Endothelial cell of umbilical vein (primary cell): ENCODE data around the gene SPAG8. TPM values are rescaled to one million over a fixed set of nuclear protein-coding genes. Genes with fewer than 3 reads are reported as not detected.

Experiments
- BruUV-seq: library from RNA; stranded (reverse); fragments of 400-500 nt; replicated peaks from 2 replicates; lab custom pipeline; 2021; lab: Mats Ljungman, UMichigan
- CTCF ChIA-PET: fragments of 300-600, 350-600 bp; sonication (Branson Sonifier 250); formaldehyde crosslinking; loops from one replicate; lab custom pipeline; 2021; ENCODE audit warnings: antibody characterized with exemption, inconsistent platforms; lab: Charles Lee
- POLR2A ChIA-PET: fragments of 300-600, 350-600 bp; sonication (Branson Sonifier 250); formaldehyde crosslinking; loops from one replicate; lab custom pipeline; 2021; ENCODE audit warnings: antibody characterized with exemption, inconsistent platforms; lab: Charles Lee
- DNase-seq: peaks from one replicate; pipeline ENCODE4 v3.0.0-alpha.2; 2011; ENCODE audit warnings: low read depth, low spot score
- FAIRE-seq: peaks from 2 replicates; lab custom pipeline; 2011; peaks lifted over from hg19 to GRCh38; lab: Jason Lieb, UNC
- H2AFZ ChIP-seq: 2 replicates; pipeline ENCODE4 v1.6.0; 2012; ENCODE audit warnings: low read depth, low read length, control low read depth, inconsistent platforms
- H3K27ac ChIP-seq: 2 replicates; pipeline ENCODE4 v1.5.1; 2011; ENCODE audit warnings: low read depth, mild to moderate bottlenecking, control low read depth, low read length, moderate library complexity; ENCODE audit not compliant: insufficient read depth
- H3K27me3 ChIP-seq, 2 experiments: 2 replicates each; pipeline versions ENCODE4 v1.6.0 to v1.6.1; 2011; ENCODE audit warnings: low read length in 2 of 2, mixed read lengths in 1 of 2; ENCODE audit not compliant: control insufficient read depth in 2 of 2, insufficient read depth in 2 of 2
- H3K36me3 ChIP-seq, 2 experiments: 2 replicates in 1 of 2; 3 replicates in 1 of 2; pipeline ENCODE4 v1.5.1; 2011; ENCODE audit warnings: low read length in 2 of 2, mild to moderate bottlenecking in 1 of 2, moderate library complexity in 1 of 2; ENCODE audit not compliant: control insufficient read depth in 2 of 2, insufficient read depth in 2 of 2; ENCODE audit errors: extremely low read depth in 1 of 2
- H3K4me1 ChIP-seq: 3 replicates; pipeline ENCODE4 v1.5.1; 2011; ENCODE audit warnings: mild to moderate bottlenecking, low read length; ENCODE audit not compliant: control insufficient read depth, insufficient read depth; ENCODE audit errors: extremely low read depth
- H3K4me2 ChIP-seq: 2 replicates; pipeline ENCODE4 v1.6.1; 2011; ENCODE audit warnings: low read length, control low read depth, mixed read lengths; ENCODE audit not compliant: insufficient read depth
- H3K4me3 ChIP-seq, 3 experiments: fragments of 200-600 bp in 1 of 3; sonication (generic), shearing (Covaris generic) in 1 of 3; replicated peaks in 1 of 3; 2 replicates each; pipeline ENCODE4 v1.5.1; 2011 to 2016; ENCODE audit warnings: control low read depth in 3 of 3, low read length in 3 of 3, mild to moderate bottlenecking in 2 of 3, inconsistent platforms in 1 of 3, low read depth in 1 of 3, moderate library complexity in 1 of 3; ENCODE audit not compliant: insufficient read depth in 1 of 3
- H3K79me2 ChIP-seq: 2 replicates; pipeline ENCODE4 v1.6.0; 2012; ENCODE audit warnings: low read length, inconsistent platforms; ENCODE audit not compliant: control insufficient read depth, insufficient read depth
- H3K9ac ChIP-seq: replicated peaks from 2 replicates; pipeline ENCODE3; 2011; ENCODE audit warnings: low read length, control low read depth; ENCODE audit not compliant: insufficient read depth; ENCODE audit errors: extremely low read depth
- H3K9me1 ChIP-seq: replicated peaks from 3 replicates; pipeline ENCODE4 v1.6.0; 2011; ENCODE audit warnings: mild to moderate bottlenecking, low read length; ENCODE audit not compliant: control insufficient read depth, insufficient read depth; ENCODE audit errors: extremely low read depth
- H3K9me3 ChIP-seq: replicated peaks from 2 replicates; pipeline ENCODE4 v1.5.1; 2012; ENCODE audit warnings: low read length, inconsistent platforms; ENCODE audit not compliant: control insufficient read depth, insufficient read depth
- H4K20me1 ChIP-seq: replicated peaks from 2 replicates; pipeline ENCODE3; 2011; ENCODE audit warnings: mild to moderate bottlenecking, low read length; ENCODE audit not compliant: control insufficient read depth, insufficient read depth; ENCODE audit errors: extremely low read depth
- CTCF ChIP-seq, 2 donors: IDR thresholded peaks; 1 replicate in 1 of 2; 2 replicates in 1 of 2; pipeline ENCODE4 v1.5.1; 2011; ENCODE audit warnings: low read length in 2 of 2, mild to moderate bottlenecking in 2 of 2, moderate library complexity in 2 of 2, control low read depth in 1 of 2, inconsistent platforms in 1 of 2, low read depth in 1 of 2; ENCODE audit not compliant: insufficient read depth in 1 of 2; ENCODE audit errors: extremely low read depth in 1 of 2
- EZH2 ChIP-seq: IDR thresholded peaks from 2 replicates; pipeline ENCODE4 v1.6.1; 2012; ENCODE audit warnings: borderline replicate concordance, low read depth, mild to moderate bottlenecking, moderate library complexity, low read length, inconsistent platforms; ENCODE audit not compliant: severe bottlenecking
- FOS ChIP-seq: IDR thresholded peaks from 2 replicates; pipeline ENCODE4 v1.6.1; 2011; ENCODE audit warnings: mild to moderate bottlenecking, low read length, moderate library complexity, borderline replicate concordance; ENCODE audit not compliant: insufficient read depth
- GATA2 ChIP-seq: IDR thresholded peaks from 2 replicates; pipeline ENCODE4 v1.7.0; 2011; ENCODE audit warnings: low read depth, mild to moderate bottlenecking, moderate library complexity, mixed read lengths, low read length; ENCODE audit not compliant: insufficient read length, insufficient read depth
- JUN ChIP-seq: IDR thresholded peaks from 2 replicates; pipeline ENCODE4 v1.6.1; 2011; ENCODE audit warnings: borderline replicate concordance, low read depth; ENCODE audit not compliant: insufficient read length, insufficient read depth
- MAX ChIP-seq: IDR thresholded peaks from 2 replicates; pipeline ENCODE4 v1.6.1; 2011; ENCODE audit not compliant: insufficient read depth, insufficient read length
- MYC ChIP-seq: IDR thresholded peaks from one replicate; pipeline ENCODE4 v1.6.1; 2011; ENCODE audit warnings: mild to moderate bottlenecking, low read depth, low read length
- POLR2A ChIP-seq: IDR thresholded peaks from 2 replicates; pipeline ENCODE4 v1.6.1; 2012; ENCODE audit warnings: low read depth, mild to moderate bottlenecking, control low read depth, low read length
- POLR2AphosphoS5 ChIP-seq: IDR thresholded peaks from 2 replicates; pipeline ENCODE4 v1.6.1; 2012; ENCODE audit warnings: low read depth, mild to moderate bottlenecking, control low read depth, low read length, moderate library complexity; ENCODE audit not compliant: insufficient read depth
- dilution Hi-C: fragments of 300-500 bp; cut with MboI; formaldehyde crosslinking; loops from one replicate; pipeline ENCODE4 v1.15.0; 2019; ENCODE audit warnings: low sequenced_read_pairs; ENCODE audit not compliant: extremely low pct_ligation_motif_present
- intact Hi-C: fragments of 100-400 bp; cut with micrococcal nuclease; formaldehyde crosslinking; loops from one replicate; pipeline ENCODE4 v1.10.0; 2022
- polyA plus RNA-seq, 4 experiments: library from polyadenylated mRNA; depleted of rRNA in 3 of 4; stranded (reverse) in 3 of 4; unstranded in 1 of 4; fragments of >200 nt; gene quantifications; 2 replicates each; pipeline versions ENCODE4 v1.2.1 to v1.2.3, GENCODE V29; 2011 to 2012; ENCODE audit warnings: missing spikeins in 1 of 4
- total RNA-seq: library from RNA; stranded (reverse); gene quantifications from 2 replicates; pipeline ENCODE4 v1.2.3, GENCODE V29; 2021

Gene SPAG8
- total and polyA plus RNA-seq, 2 donors (not counting 3 experiments of a cell fraction or from before 2014, with no cell fraction given): 0.21 to 0.69 TPM

- FAIRE-seq (no peak), DNase-seq (no peak)
- H3K27ac ChIP-seq: no peak overlapping the region
- H3K9me1 ChIP-seq: no peaks in the 10 kb centered on the region
- dilution Hi-C loops (no loop called here), intact Hi-C loops (no loop called here)
- no peaks in the 10 kb centered on the region for H3K27me3 ChIP-seq
- H3K4me1 ChIP-seq: peaks cover 19% of the 10 kb centered on the region
- TF ChIP-seq POLR2A (no peak), GATA2 (no peak), MYC (no peak), EZH2 (no peak), POLR2AphosphoS5 (no peak), FOS (no peak), JUN (no peak), CTCF (IDR thresholded peaks at IDR 0.05; ENCODE audit: extremely low read depth in 1 of 2, insufficient read depth in 1 of 2, low read depth in 1 of 2, low read length in 2 of 2) (no peak), MAX (no peak)
- no peak overlapping the region for H2AFZ ChIP-seq
- no peaks in the 10 kb centered on the region for H3K9me3 ChIP-seq
- no peak overlapping the region for H3K9ac ChIP-seq
- H3K79me2 ChIP-seq: no peaks in the 10 kb centered on the region
- CTCF ChIA-PET: interaction anchor here (1.0 to 1.6 kb wide), 2 partner anchors 11 to 81 kb away, joined by 5 read pairs; no protein-coding TSS in a partner anchor
- H4K20me1 ChIP-seq: no peaks in the 10 kb centered on the region
- POLR2A ChIA-PET: no interaction called here
- no peak overlapping the region for H3K4me2 ChIP-seq
- H3K4me3 ChIP-seq: no peak overlapping the region
- BruUV-seq: no TSS peak
- H3K36me3 ChIP-seq: peaks cover 0 to 2% of the 10 kb centered on the region in 2 experiments
Measured at GRCh38 chr9:35801328-35802128, 10.5 kb downstream of the SPAG8 start.
